WTC11 (cell line): Measurements from ENCODE around the gene MARCHF10. TPM values are rescaled to one million over a fixed set of nuclear protein-coding genes. Genes with fewer than 3 reads are reported as not detected.

Experiments used
- ATAC-seq: fragments of 200-7000 bp; cut with Tn5 transposase; 2 replicates; pipeline ENCODE4 v1.10.0; 2021; ENCODE audit warnings: mild to moderate bottlenecking, moderate library complexity
- CTCF ChIA-PET: fragments of 300-600 bp; sonication (Branson Sonifier 250); formaldehyde crosslinking; loops from one replicate; lab custom pipeline; 2021; ENCODE audit warnings: antibody characterized with exemption; lab: Charles Lee
- POLR2A ChIA-PET: fragments of 350-600 bp; sonication (Branson Sonifier 250); formaldehyde crosslinking; loops from one replicate; lab custom pipeline; 2021; ENCODE audit warnings: antibody characterized with exemption; lab: Charles Lee
- DNase-seq: peaks from one replicate; pipeline ENCODE4 v3.0.0; 2021; ENCODE audit warnings: low spot score
- H3K27ac Mint-ChIP-seq: 2 replicates; pipeline ENCODE4 v1.8.0; 2021; ENCODE audit warnings: mixed read lengths
- H3K27me3 Mint-ChIP-seq: 2 replicates; pipeline ENCODE4 v1.8.0; 2021; ENCODE audit warnings: low read depth, mild to moderate bottlenecking, moderate library complexity, mixed read lengths
- H3K36me3 Mint-ChIP-seq: 2 replicates; pipeline ENCODE4 v1.8.0; 2021; ENCODE audit warnings: mixed read lengths
- H3K4me1 Mint-ChIP-seq: 2 replicates; pipeline ENCODE4 v1.8.0; 2022; ENCODE audit warnings: mixed read lengths
- H3K4me3 Mint-ChIP-seq: 2 replicates; pipeline ENCODE4 v1.8.0; 2021; ENCODE audit warnings: mild to moderate bottlenecking, moderate library complexity, mixed read lengths
- H3K9me3 Mint-ChIP-seq: 2 replicates; pipeline ENCODE4 v1.8.0; 2021; ENCODE audit warnings: mixed read lengths
- ARID4B ChIP-seq: sonication (generic); formaldehyde crosslinking; IDR thresholded peaks from 2 replicates; pipeline ENCODE4 v1.8.0; 2023; ENCODE audit warnings: missing genetic modification reagents, mild to moderate bottlenecking, borderline replicate concordance
- CTCF ChIP-seq: fragments of 200-600 bp; IDR thresholded peaks from 2 replicates; pipeline ENCODE4 v1.8.0; 2022; ENCODE audit warnings: antibody characterized with exemption
- E2F4 ChIP-seq: sonication (generic); formaldehyde crosslinking; IDR thresholded peaks from 2 replicates; pipeline ENCODE4 v1.8.1; 2022; ENCODE audit warnings: low read depth, mild to moderate bottlenecking, moderate library complexity, missing genetic modification reagents, borderline replicate concordance
- ETV6 ChIP-seq: sonication (generic); formaldehyde crosslinking; IDR thresholded peaks from 2 replicates; pipeline ENCODE4 v1.8.1; 2022; ENCODE audit warnings: mild to moderate bottlenecking, missing genetic modification reagents
- GRHL2 ChIP-seq: fragments of 250-450 bp; sonication (Bioruptor Pico); IDR thresholded peaks from 2 replicates; pipeline ENCODE4 v1.8.0; 2022; ENCODE audit warnings: mild to moderate bottlenecking, moderate library complexity; ENCODE audit not compliant: insufficient replicate concordance, severe bottlenecking
- IRF2 ChIP-seq: sonication (generic); formaldehyde crosslinking; IDR thresholded peaks from 2 replicates; pipeline ENCODE4 v1.8.0; 2022; ENCODE audit warnings: low read depth, missing genetic modification reagents, borderline replicate concordance
- MAX ChIP-seq: sonication (generic); formaldehyde crosslinking; IDR thresholded peaks from 2 replicates; pipeline ENCODE4 v1.8.0; 2022; ENCODE audit warnings: mild to moderate bottlenecking, missing genetic modification reagents
- MXD4 ChIP-seq: fragments of 250-450 bp; sonication (Bioruptor Pico); IDR thresholded peaks from 2 replicates; pipeline ENCODE4 v1.8.0; 2021; ENCODE audit warnings: mild to moderate bottlenecking, moderate library complexity, borderline replicate concordance
- NR3C1 ChIP-seq: sonication (generic); formaldehyde crosslinking; conservative IDR thresholded peaks from 2 replicates; pipeline ENCODE4 v1.8.1; 2023; ENCODE audit warnings: low read depth, mild to moderate bottlenecking, missing genetic modification reagents
- PRRX2 ChIP-seq: fragments of 250-450 bp; sonication (Bioruptor Pico); IDR thresholded peaks from 2 replicates; pipeline ENCODE4 v1.8.0; 2021; ENCODE audit warnings: mild to moderate bottlenecking
- USF1 ChIP-seq: sonication (generic); formaldehyde crosslinking; IDR thresholded peaks from 2 replicates; pipeline ENCODE4 v1.8.0; 2022; ENCODE audit warnings: mild to moderate bottlenecking, missing genetic modification reagents
- ZNF263 ChIP-seq: sonication (generic); formaldehyde crosslinking; IDR thresholded peaks from 2 replicates; pipeline ENCODE4 v1.8.1; 2022; ENCODE audit warnings: low read depth, mild to moderate bottlenecking, moderate library complexity, missing genetic modification reagents
- ZNF396 ChIP-seq: fragments of 250-450 bp; sonication (Bioruptor Pico); IDR thresholded peaks from 2 replicates; pipeline ENCODE4 v1.8.0; 2021; ENCODE audit warnings: mild to moderate bottlenecking, moderate library complexity, borderline replicate concordance
- ZNF416 ChIP-seq: fragments of 250-450 bp; sonication (Bioruptor Pico); IDR thresholded peaks from 2 replicates; pipeline ENCODE4 v1.9.0; 2021; ENCODE audit warnings: mild to moderate bottlenecking, inconsistent platforms
- ZNF512 ChIP-seq: sonication (generic); formaldehyde crosslinking; IDR thresholded peaks from 2 replicates; pipeline ENCODE4 v1.8.1; 2022; ENCODE audit warnings: missing genetic modification reagents, borderline replicate concordance
- ZNF532 ChIP-seq: fragments of 250-450 bp; sonication (Bioruptor Pico); IDR thresholded peaks from 2 replicates; pipeline ENCODE4 v1.9.0; 2021; ENCODE audit warnings: mild to moderate bottlenecking, borderline replicate concordance
- total RNA-seq: library from RNA; stranded (reverse); gene quantifications from 3 replicates; pipeline ENCODE4 v1.2.3, GENCODE V29; 2021

Gene MARCHF10
- total RNA-seq, 1 experiment from 2014 or later, result 1.0 TPM

- Mint-ChIP-seq H3K4me3 (no peak overlapping the region), H3K4me1 (peaks cover 11% of the 10 kb centered on the region), H3K27ac (no peak overlapping the region), H3K9me3 (peaks cover 20% of the 10 kb centered on the region), H3K27me3 (no peaks in the 10 kb centered on the region; the same call in 1 of the 2 replicates), H3K36me3 (peaks cover 9% of the 10 kb centered on the region)
- POLR2A ChIA-PET, result interaction anchor here (0.6 kb wide), 1 partner anchor 40 kb away, joined by 3 read pairs; no protein-coding TSS in a partner anchor
- TF ChIP-seq ZNF416 (no peak), ARID4B (CRISPR knock-in tag) (no peak), GRHL2 (CRISPR knock-in tag) (no peak), ZNF396 (CRISPR knock-in tag) (no peak), ZNF532 (no peak), MAX (CRISPR knock-in tag) (no peak), CTCF (no peak), ZNF512 (CRISPR knock-in tag) (no peak), NR3C1 (CRISPR knock-in tag) (no peak), IRF2 (CRISPR knock-in tag) (no peak), ZNF263 (CRISPR knock-in tag) (no peak), E2F4 (no peak), MXD4 (no peak), USF1 (no peak), ETV6 (CRISPR knock-in tag) (no peak), PRRX2 (no peak)
- CTCF ChIA-PET, result no interaction called here
- ATAC-seq (no peak), DNase-seq (no peak)
Measured at GRCh38 chr17:62780269-62780668, 27.8 kb downstream of the MARCHF10 start.
